H1 (cell line): Measurements from ENCODE around the gene PIK3R1. TPM values are rescaled to one million over a fixed set of nuclear protein-coding genes. Genes with fewer than 3 reads are reported as not detected.

ENCODE experiments used
- CTCF ChIA-PET: fragments of 300-600 bp; sonication (Branson Sonifier 250); formaldehyde crosslinking; loops from one replicate; lab custom pipeline; 2021; ENCODE audit not compliant: partially characterized antibody; lab: Charles Lee
- POLR2A ChIA-PET: fragments of 300-600 bp; sonication (Branson Sonifier 250); formaldehyde crosslinking; loops from one replicate; lab custom pipeline; 2021; ENCODE audit warnings: inconsistent platforms; ENCODE audit not compliant: partially characterized antibody; lab: Charles Lee
- DNase-seq, 2 experiments: peaks; one replicate each; pipeline versions ENCODE4 v3.0.0 to v3.0.0-alpha.2; 2010 to 2022; ENCODE audit warnings: low spot score in 2 of 2, low read depth in 1 of 2, mixed read lengths in 1 of 2
- FAIRE-seq: peaks from 2 replicates; lab custom pipeline; 2011; peaks lifted over from hg19 to GRCh38; lab: Jason Lieb, UNC
- H2AFZ ChIP-seq: 2 replicates; pipeline ENCODE4 v1.8.1; 2012; ENCODE audit warnings: low read length, inconsistent platforms
- H2AK5ac ChIP-seq: 2 replicates; pipeline ENCODE4 v1.6.1; 2013; ENCODE audit warnings: low read depth, low read length
- H2BK120ac ChIP-seq: replicated peaks from 2 replicates; pipeline ENCODE3; 2013; ENCODE audit warnings: low read depth, low read length, inconsistent platforms
- H2BK12ac ChIP-seq: 2 replicates; pipeline ENCODE4 v1.6.1; 2013; ENCODE audit warnings: low read depth, low read length
- H2BK15ac ChIP-seq: 2 replicates; pipeline ENCODE4 v1.6.1; 2013; ENCODE audit warnings: low read length
- H2BK20ac ChIP-seq: 2 replicates; pipeline ENCODE4 v1.6.1; 2013; ENCODE audit warnings: low read length
- H2BK5ac ChIP-seq: 2 replicates; pipeline ENCODE4 v1.6.1; 2013; ENCODE audit warnings: low read depth, low read length
- H3K14ac ChIP-seq: 2 replicates; pipeline ENCODE4 v1.6.1; 2013; ENCODE audit warnings: inconsistent platforms; ENCODE audit not compliant: insufficient read length
- H3K18ac ChIP-seq: 2 replicates; pipeline ENCODE4 v1.6.1; 2013; ENCODE audit warnings: low read length; ENCODE audit errors: extremely low read depth
- H3K23ac ChIP-seq: 2 replicates; pipeline ENCODE4 v1.6.1; 2013; ENCODE audit warnings: inconsistent platforms; ENCODE audit not compliant: insufficient read length
- H3K23me2 ChIP-seq: 2 replicates; pipeline ENCODE4 v1.6.1; 2013; ENCODE audit warnings: low read depth, low read length
- H3K27ac ChIP-seq: 2 replicates; pipeline ENCODE4 v1.6.1; 2011; ENCODE audit warnings: low read depth, low read length, inconsistent platforms
- H3K27me3 ChIP-seq, 4 experiments: replicated peaks in 1 of 4; 1 replicate in 1 of 4; 2 replicates in 3 of 4; pipeline versions ENCODE4 v1.6.1 to v1.8.1; 2011 to 2013; ENCODE audit warnings: low read length in 3 of 4, mild to moderate bottlenecking in 3 of 4, inconsistent platforms in 2 of 4, mixed read lengths in 2 of 4, moderate library complexity in 1 of 4; ENCODE audit not compliant: control insufficient read depth in 3 of 4, insufficient read depth in 3 of 4; ENCODE audit errors: extremely low read depth in 1 of 4
- H3K36me3 ChIP-seq, 4 experiments: 2 replicates each; pipeline versions ENCODE4 v1.6.1 to v1.8.1; 2011 to 2013; ENCODE audit warnings: mild to moderate bottlenecking in 4 of 4, low read length in 3 of 4, moderate library complexity in 2 of 4, control low read depth in 1 of 4, inconsistent platforms in 1 of 4; ENCODE audit not compliant: insufficient read depth in 4 of 4, control insufficient read depth in 2 of 4
- H3K4ac ChIP-seq: replicated peaks from 2 replicates; pipeline ENCODE3; 2013; ENCODE audit warnings: low read length, low read depth, mixed read lengths, inconsistent platforms; ENCODE audit not compliant: insufficient read length
- H3K4me1 ChIP-seq, 4 experiments: replicated peaks in 1 of 4; 1 replicate in 1 of 4; 2 replicates in 3 of 4; pipeline versions ENCODE4 v1.6.1 to v1.8.1; 2011 to 2013; ENCODE audit warnings: low read length in 3 of 4, inconsistent platforms in 2 of 4, mixed read lengths in 1 of 4; ENCODE audit not compliant: insufficient read depth in 4 of 4, control insufficient read depth in 3 of 4
- H3K4me2 ChIP-seq, 2 experiments: 2 replicates each; pipeline versions ENCODE4 v1.6.1 to v1.8.1; 2011 to 2013; ENCODE audit warnings: low read depth in 2 of 2, low read length in 2 of 2, control low read depth in 1 of 2, inconsistent platforms in 1 of 2, mild to moderate bottlenecking in 1 of 2; ENCODE audit not compliant: insufficient read depth in 1 of 2
- H3K4me3 ChIP-seq, 4 experiments: fragments of 200-600, 300-600 bp in 1 of 4; sonication (generic), shearing (Covaris generic), sonication (Bioruptor Twin) in 1 of 4; 2 replicates each; pipeline versions ENCODE4 v1.5.1 to v1.8.1; 2011 to 2016; ENCODE audit warnings: low read length in 4 of 4, low read depth in 3 of 4, control low read depth in 2 of 4, inconsistent platforms in 2 of 4, mild to moderate bottlenecking in 2 of 4, mixed read lengths in 1 of 4, moderate library complexity in 1 of 4; ENCODE audit not compliant: insufficient read depth in 2 of 4; ENCODE audit errors: extremely low read depth in 1 of 4
- H3K56ac ChIP-seq: replicated peaks from 2 replicates; pipeline ENCODE3; 2013; ENCODE audit warnings: low read depth, mild to moderate bottlenecking, mixed read lengths, low read length, inconsistent platforms; ENCODE audit not compliant: insufficient read length
- H3K79me1 ChIP-seq: 2 replicates; pipeline ENCODE4 v1.6.1; 2013; ENCODE audit warnings: low read depth, low read length, control low read depth
- H3K79me2 ChIP-seq, 2 experiments: 2 replicates each; pipeline versions ENCODE4 v1.6.1 to v1.8.1; 2012 to 2013; ENCODE audit warnings: low read length in 2 of 2, mild to moderate bottlenecking in 2 of 2, inconsistent platforms in 1 of 2; ENCODE audit not compliant: insufficient read depth in 2 of 2, control insufficient read depth in 1 of 2
- H3K9ac ChIP-seq, 4 experiments: replicated peaks in 1 of 4; 1 replicate in 1 of 4; 2 replicates in 3 of 4; pipeline versions ENCODE4 v1.6.1 to v1.8.1; 2011 to 2013; ENCODE audit warnings: low read depth in 3 of 4, low read length in 3 of 4, control low read depth in 2 of 4, mild to moderate bottlenecking in 2 of 4, moderate library complexity in 2 of 4, inconsistent platforms in 1 of 4; ENCODE audit errors: extremely low read depth in 1 of 4
- H3K9me3 ChIP-seq, 2 experiments: 2 replicates each; pipeline versions ENCODE4 v1.6.1 to v1.8.1; 2012 to 2013; ENCODE audit warnings: mild to moderate bottlenecking in 2 of 2, moderate library complexity in 2 of 2, control low read depth in 1 of 2, inconsistent platforms in 1 of 2, low read depth in 1 of 2, low read length in 1 of 2, mixed read lengths in 1 of 2; ENCODE audit not compliant: insufficient read depth in 2 of 2
- H4K20me1 ChIP-seq, 2 experiments: replicated peaks in 1 of 2; 2 replicates each; pipeline versions ENCODE3 to v1.8.1; 2011 to 2013; ENCODE audit warnings: inconsistent platforms in 2 of 2, low read length in 2 of 2, mild to moderate bottlenecking in 1 of 2; ENCODE audit not compliant: insufficient read depth in 2 of 2, control insufficient read depth in 1 of 2
- H4K5ac ChIP-seq: 2 replicates; pipeline ENCODE4 v1.6.1; 2013; ENCODE audit warnings: low read length, low read depth, mixed read lengths, inconsistent platforms; ENCODE audit not compliant: insufficient read length
- H4K8ac ChIP-seq: 2 replicates; pipeline ENCODE4 v1.8.0; 2013; ENCODE audit warnings: mild to moderate bottlenecking, moderate library complexity, low read length, inconsistent platforms; ENCODE audit not compliant: insufficient read depth; ENCODE audit errors: extremely low read depth
- H4K91ac ChIP-seq: replicated peaks from 2 replicates; pipeline ENCODE3; 2013; ENCODE audit warnings: low read length, mixed read lengths, inconsistent platforms; ENCODE audit not compliant: insufficient read length
- ASH2L ChIP-seq: fragments of 200-600, 300-600 bp; sonication (generic); IDR thresholded peaks from one replicate; pipeline ENCODE4 v1.7.1; 2017; ENCODE audit warnings: low read length
- BACH1 ChIP-seq: IDR thresholded peaks from 2 replicates; pipeline ENCODE4 v1.6.1; 2012; ENCODE audit warnings: low read length, improper control_type of control experiment
- CEBPB ChIP-seq: IDR thresholded peaks from 2 replicates; pipeline ENCODE4 v1.6.1; 2012; ENCODE audit warnings: low read depth, low read length
- CTBP2 ChIP-seq: IDR thresholded peaks from 2 replicates; pipeline ENCODE4 v1.7.0; 2011; ENCODE audit warnings: borderline replicate concordance, mild to moderate bottlenecking, moderate library complexity, mixed read lengths, low read length; ENCODE audit not compliant: insufficient read depth, insufficient read length
- FOSL1 ChIP-seq: IDR thresholded peaks from 2 replicates; pipeline ENCODE4 v1.6.1; 2011; ENCODE audit warnings: mild to moderate bottlenecking, low read depth, low read length, moderate library complexity; ENCODE audit not compliant: insufficient read depth
- GTF2F1 ChIP-seq: IDR thresholded peaks from 2 replicates; pipeline ENCODE4 v1.6.1; 2012; ENCODE audit warnings: low read depth, low read length, improper control_type of control experiment, borderline replicate concordance
- KDM4A ChIP-seq: IDR thresholded peaks from one replicate; pipeline ENCODE4 v1.7.1; 2012; ENCODE audit warnings: low read depth, mild to moderate bottlenecking, moderate library complexity, low read length, inconsistent platforms; ENCODE audit not compliant: severe bottlenecking
- KDM5A ChIP-seq: fragments of 200-600 bp; IDR thresholded peaks from 2 replicates; pipeline ENCODE4 v1.7.1; 2012; ENCODE audit warnings: mild to moderate bottlenecking, low read length, inconsistent platforms, mixed read lengths
- NANOG ChIP-seq: IDR thresholded peaks from 2 replicates; pipeline ENCODE4 v1.6.1; 2011; ENCODE audit warnings: low read length, low read depth, mild to moderate bottlenecking, inconsistent platforms; ENCODE audit not compliant: insufficient read depth, poor library complexity, severe bottlenecking
- NRF1 ChIP-seq: IDR thresholded peaks from 2 replicates; pipeline ENCODE4 v1.6.1; 2011; ENCODE audit warnings: mild to moderate bottlenecking, low read depth, low read length, improper control_type of control experiment
- PHF8 ChIP-seq: fragments of 200-600 bp; sonication (generic); conservative IDR thresholded peaks from 2 replicates; pipeline ENCODE4 v1.7.1; 2012; ENCODE audit warnings: low read depth, mild to moderate bottlenecking, inconsistent platforms, low read length, moderate library complexity
- SP1 ChIP-seq: IDR thresholded peaks from 2 replicates; pipeline ENCODE4 v1.6.1; 2011; ENCODE audit warnings: low read depth, low read length
- TAF1 ChIP-seq: IDR thresholded peaks from 2 replicates; pipeline ENCODE4 v1.6.1; 2011; ENCODE audit warnings: mild to moderate bottlenecking, low read depth, low read length
- TAF7 ChIP-seq: optimal IDR thresholded peaks from 2 replicates; pipeline ENCODE3; 2011; ENCODE audit warnings: low read depth, mild to moderate bottlenecking, inconsistent platforms, low read length, moderate library complexity, borderline replicate concordance
- WGBS, 2 experiments: shearing (Covaris generic) in 1 of 2; methylation state at CpG; one replicate each; pipeline versions ENCODE4 v1.1.6 to v1.1.7; 2013 to 2015; ENCODE audit warnings: low lambda C conversion rate in 2 of 2, mixed read lengths in 2 of 2, inconsistent platforms in 1 of 2, low coverage in 1 of 2, missing lambda C conversion rate in 1 of 2; ENCODE audit not compliant: insufficient replicate concordance in 2 of 2, insufficient coverage in 1 of 2, insufficient read length in 1 of 2; ENCODE audit errors: extremely low coverage in 1 of 2, missing lambda C conversion rate in 1 of 2; 5-methylcytosine and 5-hydroxymethylcytosine counted together
- polyA plus RNA-seq, 7 experiments: library from polyadenylated mRNA; depleted of rRNA in 3 of 7; stranded (reverse) in 5 of 7; unstranded in 2 of 7; fragments of >200 nt in 5 of 7; fragments of 200-250 nt in 2 of 7; gene quantifications; 1 replicate in 5 of 7; 2 replicates in 1 of 7; 4 replicates in 1 of 7; pipeline versions ENCODE4 v1.2.1 to v1.2.3, GENCODE V29; 2011 to 2013; ENCODE audit warnings: missing spikeins in 2 of 7, mixed read lengths in 2 of 7
- total RNA-seq: library from RNA; stranded (reverse); fragmentation: NEBNext Ultra II Directional; extraction: Animal tissue kit (Norgen Biotek cat#: 25700); gene quantifications from 2 replicates; pipeline ENCODE4 v1.2.1, GENCODE V29; 2021

PIK3R1 gene
- total and polyA plus RNA-seq, 2 of the 8 experiments (the other 6 are each of a cell fraction or from before 2014, with no cell fraction given): 2.3 to 13.7 TPM

DNA sequence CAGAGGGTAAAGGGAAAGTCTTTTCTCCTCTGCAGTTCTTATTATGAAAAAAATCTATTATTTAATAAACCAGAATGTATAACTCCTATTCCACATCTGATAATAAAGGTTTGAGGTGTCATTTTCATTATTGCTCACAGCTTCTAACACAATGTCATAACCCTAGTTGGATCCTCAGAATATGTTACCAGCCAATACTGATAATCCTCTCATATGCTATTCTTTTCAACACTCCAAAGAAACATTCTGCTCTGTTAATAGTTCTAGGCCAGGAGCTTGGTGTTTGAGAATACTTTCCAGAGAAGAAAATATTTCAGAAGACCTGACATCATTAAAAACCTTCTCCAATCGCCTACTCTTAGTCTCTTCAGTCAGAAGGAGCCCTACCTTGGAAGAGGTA is 127.1 kb downstream of the PIK3R1 start:
- H4K5ac ChIP-seq: no peak overlapping the region
- H2BK20ac ChIP-seq: no peak overlapping the region
- no peak overlapping the region for H2BK12ac ChIP-seq
- no peaks in the 10 kb centered on the region for H3K79me1 ChIP-seq
- no peak overlapping the region for H3K4me2 ChIP-seq
- H2AFZ ChIP-seq: no peak overlapping the region
- FAIRE-seq: no peak
- H3K4me1 ChIP-seq: 0 out of 7 replicates have a peak, but pooled peaks cover 0 to 2% (median under 1%) of the 10 kb centered on the region in 4 experiments
- H3K9me3 ChIP-seq: no peaks in the 10 kb centered on the region
- H2BK15ac ChIP-seq: no peak overlapping the region
- H3K79me2 ChIP-seq: no peaks in the 10 kb centered on the region
- no peak overlapping the region for H3K4me3 ChIP-seq
- no peak overlapping the region for H2AK5ac ChIP-seq
- TF ChIP-seq NRF1 (no peak), SP1 (no peak), BACH1 (no peak), KDM5A (no peak), TAF1 (no peak), TAF7 (no peak), ASH2L (no peak), GTF2F1 (no peak), NANOG (no peak), CTBP2 (no peak), KDM4A (no peak), CEBPB (no peak), PHF8 (no peak), FOSL1 (no peak)
- TF ChIP-seq, all 59 proteins: peak for 0
- H3K4ac ChIP-seq: no peak overlapping the region
- DNase-seq: no peak
- no peak overlapping the region for H3K23ac ChIP-seq
- no peaks in the 10 kb centered on the region for H4K20me1 ChIP-seq
- H4K8ac ChIP-seq: no peak overlapping the region
- no peaks in the 10 kb centered on the region for H3K23me2 ChIP-seq
- CTCF ChIA-PET: interaction anchor here (0.8 kb wide), 1 partner anchor 15 kb away, joined by 3 read pairs; no protein-coding TSS in a partner anchor
- POLR2A ChIA-PET: no interaction called here
- H3K27me3 ChIP-seq: no peaks in the 10 kb centered on the region
- no peak overlapping the region for H4K91ac ChIP-seq
- no peak overlapping the region for H3K56ac ChIP-seq
- no peak overlapping the region for H3K18ac ChIP-seq
- no peak overlapping the region for H3K9ac ChIP-seq
- H3K27ac ChIP-seq: no peak overlapping the region
- H3K14ac ChIP-seq: no peak overlapping the region
- H3K36me3 ChIP-seq: no peaks in the 10 kb centered on the region
- WGBS, 2 experiments: 90% methylated on average over 1 of the region's 1 CpG; no CpG with 5 or more reads in 1 of the 2 experiments
- H2BK120ac ChIP-seq: no peak overlapping the region
- no peak overlapping the region for H2BK5ac ChIP-seq
